Fibroblast of skin of left quadriceps (primary cell): ENCODE data around the gene IL13.

ENCODE experiments used
- DNase-seq, 2 experiments: peaks; one replicate each; pipeline ENCODE4 v3.0.0-alpha.2; 2013; ENCODE audit warnings: low read depth in 2 of 2

IL13 gene

GRCh38 chr5:132669966-132670882 lies 12.3 kb downstream of the IL13 start:
- DNase-seq, result no peak

GRCh38 chr5:132671000-132671399 lies 13.0 kb downstream of the IL13 start:
- DNase-seq, result no peak

DNA sequence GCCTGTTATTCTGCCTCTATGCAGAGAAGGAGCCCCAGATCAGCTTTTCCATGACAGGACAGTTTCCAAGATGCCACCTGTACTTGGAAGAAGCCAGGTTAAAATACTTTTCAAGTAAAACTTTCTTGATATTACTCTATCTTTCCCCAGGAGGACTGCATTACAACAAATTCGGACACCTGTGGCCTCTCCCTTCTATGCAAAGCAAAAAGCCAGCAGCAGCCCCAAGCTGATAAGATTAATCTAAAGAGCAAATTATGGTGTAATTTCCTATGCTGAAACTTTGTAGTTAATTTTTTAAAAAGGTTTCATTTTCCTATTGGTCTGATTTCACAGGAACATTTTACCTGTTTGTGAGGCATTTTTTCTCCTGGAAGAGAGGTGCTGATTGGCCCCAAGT lies 15.5 kb downstream of the IL13 start:
- no peak for DNase-seq

DNA sequence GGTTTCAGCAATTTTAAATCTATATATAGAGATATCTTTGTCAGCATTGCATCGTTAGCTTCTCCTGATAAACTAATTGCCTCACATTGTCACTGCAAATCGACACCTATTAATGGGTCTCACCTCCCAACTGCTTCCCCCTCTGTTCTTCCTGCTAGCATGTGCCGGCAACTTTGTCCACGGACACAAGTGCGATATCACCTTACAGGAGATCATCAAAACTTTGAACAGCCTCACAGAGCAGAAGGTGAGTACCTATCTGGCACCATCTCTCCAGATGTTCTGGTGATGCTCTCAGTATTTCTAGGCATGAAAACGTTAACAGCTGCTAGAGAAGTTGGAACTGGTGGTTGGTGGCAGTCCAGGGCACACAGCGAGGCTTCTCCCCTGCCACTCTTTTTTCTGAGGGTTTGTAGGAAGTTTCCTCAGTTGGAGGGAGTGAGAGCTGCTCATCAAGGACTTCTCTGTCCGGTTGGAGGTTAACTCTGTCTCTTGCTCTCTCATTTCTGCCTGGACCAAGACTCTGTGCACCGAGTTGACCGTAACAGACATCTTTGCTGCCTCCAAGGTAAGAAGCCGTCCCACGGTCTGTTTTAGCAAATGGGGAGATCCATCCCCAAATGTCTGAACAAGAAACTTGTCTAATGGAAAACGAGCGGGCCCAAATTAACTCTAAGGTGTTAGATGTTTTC lies 16.1 kb downstream of the IL13 start, which contains the start of gene IL4:
IL4 (plus strand) TSS at position 51 of the 692 bp plus-strand sequence; CDS start at position 113, 62 bp downstream.
- no peak for DNase-seq

GRCh38 chr5:132674671-132675506 lies 16.9 kb downstream of the IL13 start:
- DNase-seq, result peak; percentile 92 to 94

GRCh38 chr5:132675936-132676689 lies 18.1 kb downstream of the IL13 start:
- DNase-seq, result no peak

DNA sequence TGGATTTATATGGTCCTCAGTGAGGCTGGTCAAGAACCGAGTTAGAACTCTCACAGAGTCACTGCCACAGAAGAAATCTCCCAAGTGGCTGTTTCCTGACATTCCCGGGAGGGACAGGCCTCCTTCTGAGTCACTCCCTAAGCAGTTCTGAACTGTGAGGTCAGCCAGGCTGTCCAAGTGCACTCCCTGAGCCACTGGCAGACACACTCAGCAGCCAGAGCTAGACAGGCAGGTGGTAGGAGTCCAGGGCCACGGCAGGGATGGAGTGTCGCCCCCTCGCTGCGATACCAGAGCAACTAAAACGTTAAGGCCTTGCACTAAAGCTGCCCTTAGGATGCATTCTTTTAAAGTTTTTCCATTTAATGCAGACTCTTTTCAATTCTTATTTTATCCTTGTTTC lies 19.2 kb downstream of the IL13 start:
- no peak for DNase-seq

DNA sequence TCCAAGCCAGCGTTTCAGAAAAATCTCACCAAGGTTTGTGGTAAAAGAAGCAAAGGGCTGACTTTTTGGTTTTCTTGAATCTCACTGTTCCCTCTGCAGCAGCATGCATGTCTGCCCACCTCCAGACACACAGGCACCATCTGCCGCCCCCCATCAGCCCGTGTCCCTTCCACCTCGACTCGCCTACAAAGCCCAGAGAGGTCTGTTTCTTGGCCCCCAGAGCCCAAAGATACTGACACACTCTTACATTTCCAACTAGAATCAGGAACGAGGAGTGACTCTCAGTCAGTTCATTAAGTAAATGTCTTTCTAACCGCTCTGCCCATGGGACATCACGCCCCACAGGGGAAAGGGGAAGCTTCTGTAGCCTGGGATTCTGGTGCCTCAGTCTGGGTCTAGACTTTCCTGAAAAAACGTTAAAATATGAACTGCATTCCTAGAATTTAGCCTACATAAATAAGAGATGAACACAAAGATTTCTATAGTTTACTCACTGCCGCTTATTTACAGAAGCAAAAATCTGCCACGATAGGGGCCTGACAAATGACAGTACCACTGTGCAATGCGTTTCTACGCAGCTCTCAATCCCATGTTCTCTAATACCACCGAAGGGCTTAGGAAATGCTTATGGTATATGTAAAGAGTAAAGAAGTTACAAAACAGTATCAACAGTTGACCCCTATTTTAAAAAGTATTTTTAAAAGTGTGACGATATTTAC lies 19.9 kb downstream of the IL13 start:
- DNase-seq, result no peak

- no peak for DNase-seq
Measured at GRCh38 chr5:132678735-132679134, 20.8 kb downstream of the IL13 start.

DNA sequence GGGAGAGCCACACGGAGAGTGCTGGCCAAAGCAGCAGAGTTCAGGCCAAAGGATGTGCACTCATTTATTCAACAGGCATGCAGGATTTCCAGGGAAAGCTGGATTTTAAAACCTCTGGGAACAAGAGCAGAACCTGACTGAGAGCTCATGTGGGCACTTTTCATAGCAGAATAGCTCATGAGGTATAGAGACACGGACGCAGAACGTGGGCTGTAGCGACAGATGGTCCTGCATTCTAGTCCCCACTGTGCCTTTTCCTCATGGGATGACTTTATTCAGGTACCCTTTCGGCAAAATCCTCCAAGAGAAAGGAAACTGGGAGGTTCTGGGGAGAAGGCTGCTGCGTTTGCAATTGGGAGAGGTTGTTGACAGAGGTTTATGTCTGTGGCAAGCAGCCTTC lies 21.2 kb downstream of the IL13 start:
- no peak for DNase-seq

DNA sequence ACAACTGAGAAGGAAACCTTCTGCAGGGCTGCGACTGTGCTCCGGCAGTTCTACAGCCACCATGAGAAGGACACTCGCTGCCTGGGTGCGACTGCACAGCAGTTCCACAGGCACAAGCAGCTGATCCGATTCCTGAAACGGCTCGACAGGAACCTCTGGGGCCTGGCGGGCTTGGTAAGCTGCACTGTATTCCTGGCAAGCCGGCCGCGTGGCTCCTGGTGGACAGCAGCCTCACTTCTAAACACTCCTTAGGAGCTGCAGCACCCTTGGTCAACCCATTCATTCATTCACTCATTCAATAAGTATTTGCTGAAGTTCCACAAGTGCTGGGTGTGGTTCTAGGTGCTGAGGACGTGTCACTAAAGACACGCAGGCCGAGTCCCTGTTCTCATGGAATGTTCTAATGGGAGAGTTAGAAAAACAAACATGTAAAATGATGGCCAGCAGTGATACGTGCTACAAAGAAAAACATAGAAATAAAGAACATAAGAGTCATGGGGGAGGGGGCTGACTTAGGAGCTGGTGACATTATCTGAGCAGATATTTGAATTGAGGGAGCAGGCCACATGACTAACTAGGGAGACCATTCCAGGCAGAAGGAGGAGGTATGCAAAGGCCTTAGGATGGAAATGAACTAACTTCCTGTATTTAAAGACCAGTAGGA lies 21.9 kb downstream of the IL13 start:
- no peak for DNase-seq

GRCh38 chr5:132680780-132681475 lies 23.0 kb downstream of the IL13 start:
- no peak for DNase-seq

GRCh38 chr5:132681476-132681831 lies 23.5 kb downstream of the IL13 start:
- no peak for DNase-seq

- no peak for DNase-seq
Measured at GRCh38 chr5:132681983-132682382, 24.0 kb downstream of the IL13 start.

- DNase-seq, result peak in 1 of 2 experiments; percentile 15
Measured at GRCh38 chr5:132684491-132684890, 26.5 kb downstream of the IL13 start.

DNA sequence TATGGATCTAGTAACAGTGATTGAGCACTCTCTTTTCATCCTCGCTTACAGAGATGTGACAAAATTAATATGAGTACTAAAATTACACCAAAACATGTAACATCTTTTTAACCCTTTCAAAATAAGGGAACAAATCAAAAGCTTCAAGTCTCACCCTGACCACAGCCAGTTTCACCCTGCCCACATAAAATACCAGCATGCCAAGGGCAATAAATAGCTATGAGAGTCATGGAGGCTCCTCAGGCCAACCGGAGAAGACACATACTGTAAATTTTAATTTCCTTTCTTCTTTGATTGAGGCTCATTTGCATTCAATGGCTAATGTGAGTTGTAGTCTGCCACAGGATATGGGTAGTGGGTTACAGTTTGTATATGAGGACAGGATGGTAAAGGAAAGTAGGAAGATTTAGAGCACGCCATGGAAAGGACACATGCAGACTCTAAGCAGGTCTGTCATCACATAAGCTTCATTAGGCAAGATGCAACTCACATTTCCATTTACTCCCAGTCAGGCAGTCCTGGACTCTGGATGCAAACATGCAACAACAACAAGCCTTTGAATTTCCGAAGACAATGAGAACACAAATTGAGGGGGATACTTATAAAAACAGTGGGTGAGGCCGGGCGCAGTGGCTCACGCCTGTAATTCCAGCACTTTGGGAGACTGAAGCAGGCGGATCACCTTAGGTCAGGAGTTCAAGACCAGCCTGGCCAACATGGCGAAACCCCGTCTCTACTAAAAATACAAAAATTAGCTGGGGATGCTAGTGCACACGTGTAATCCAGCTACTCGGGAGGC lies 27.1 kb downstream of the IL13 start:
- no peak for DNase-seq

GRCh38 chr5:132686193-132686592 lies 28.2 kb downstream of the IL13 start:
- no peak for DNase-seq

GRCh38 chr5:132687995-132688394 lies 30.0 kb downstream of the IL13 start:
- DNase-seq, result no peak
